ENCODE data around the gene MDM2.

- no peak for TF ChIP-seq CTCF (IDR thresholded peaks at IDR 0.05; ENCODE audit: low read length)
- TF ChIP-seq EZH2 (IDR thresholded peaks at IDR 0.05; ENCODE audit: borderline replicate concordance, low read length), result no peak
Measured at GRCh38 chr12:68806488-68807237, 1.3 kb upstream of the MDM2 start.

All from OCI-LY1 (cell line).